ENCODE results near the gene TMEM182.
A peak's percentile ranks its signal among the peaks of the same experiment; 100 is the strongest.

The TMEM182 gene

GRCh38 chr2:102761763-102762162, at the start of gene TMEM182:
Gene TMEM182 (plus strand): TSS chr2:102762031. CDS start chr2:102762218, 187 bp downstream.
- DNase-seq (ENCODE audit: low spot score) = no peak

GRCh38 chr2:102717308-102718018, 44.4 kb upstream of the TMEM182 start:
- no peak for DNase-seq (ENCODE audit: low spot score)

- no peak for DNase-seq (ENCODE audit: low spot score)
These were observed 43.2 kb upstream of the TMEM182 start for GRCh38 chr2:102718387-102719316.

- DNase-seq (ENCODE audit: low spot score) = no peak
These were observed 37.8 kb upstream of the TMEM182 start for GRCh38 chr2:102724016-102724490.

- DNase-seq (ENCODE audit: low spot score) = no peak
These were observed 37.3 kb upstream of the TMEM182 start for GRCh38 chr2:102724553-102724952.

GRCh38 chr2:102726128-102727087, 35.4 kb upstream of the TMEM182 start:
- no peak for DNase-seq (ENCODE audit: low spot score)

GRCh38 chr2:102735416-102736109, 26.3 kb upstream of the TMEM182 start:
- DNase-seq (ENCODE audit: low spot score) = no peak

- DNase-seq (ENCODE audit: low spot score) = no peak
These were observed 25.8 kb upstream of the TMEM182 start for GRCh38 chr2:102736110-102736409.

GRCh38 chr2:102736410-102737409, 25.1 kb upstream of the TMEM182 start:
- DNase-seq (ENCODE audit: low spot score) = peak; percentile 74

GRCh38 chr2:102737431-102737830, 24.4 kb upstream of the TMEM182 start:
- no peak for DNase-seq (ENCODE audit: low spot score)

- no peak for DNase-seq (ENCODE audit: low spot score)
These were observed 18.6 kb upstream of the TMEM182 start for GRCh38 chr2:102743259-102743658.

- DNase-seq (ENCODE audit: low spot score) = no peak
These were observed 13.7 kb upstream of the TMEM182 start for GRCh38 chr2:102748107-102748506.

GRCh38 chr2:102749938-102750337, 11.9 kb upstream of the TMEM182 start:
- no peak for DNase-seq (ENCODE audit: low spot score)

- peak; percentile 58 for DNase-seq (ENCODE audit: low spot score)
These were observed 8.2 kb upstream of the TMEM182 start for GRCh38 chr2:102753563-102754159.

GRCh38 chr2:102754456-102755145, 7.2 kb upstream of the TMEM182 start:
- DNase-seq (ENCODE audit: low spot score) = no peak

GRCh38 chr2:102755284-102755683, 6.5 kb upstream of the TMEM182 start:
- no peak for DNase-seq (ENCODE audit: low spot score)

- no peak for DNase-seq (ENCODE audit: low spot score)
These were observed 3.4 kb upstream of the TMEM182 start for GRCh38 chr2:102758439-102758838.

GRCh38 chr2:102764083-102764482, 2.3 kb downstream of the TMEM182 start:
- no peak for DNase-seq (ENCODE audit: low spot score)

GRCh38 chr2:102765061-102765460, 3.2 kb downstream of the TMEM182 start:
- no peak for DNase-seq (ENCODE audit: low spot score)

All from hematopoietic multipotent progenitor cell treated with erythropoietin and hydrocortisone succinate and interleukin-3 and kit ligand, for 15 days (in vitro differentiated cells).